Measurements from ENCODE around the gene CFLAR. TPM values are rescaled to one million over a fixed set of nuclear protein-coding genes. Genes with fewer than 3 reads are reported as not detected.

Gene CFLAR
- total RNA-seq, 3 donors from 2014 or later (not counting 1 experiment from before 2014, with no cell fraction given): 415 to 542 (median 445) TPM

GRCh38 chr2:201171259-201171814 is 55.4 kb downstream of the CFLAR start:
- 92% methylated on average over 6 of the region's 6 CpGs for WGBS (ENCODE audit: insufficient coverage)
- ATAC-seq (no peak), DNase-seq (no peak)
- Histone ChIP-seq H3K4me3 (ENCODE audit: low read length) (no peak overlapping the region), H3K36me3 (ENCODE audit: control insufficient read depth, insufficient read depth, low read length) (peaks cover 13% of the 10 kb centered on the region), H3K4me1 (ENCODE audit: control insufficient read depth, insufficient read depth, low read length) (peaks cover 9% of the 10 kb centered on the region), H3K27ac (ENCODE audit: low read length) (no peak overlapping the region), H3K27me3 (ENCODE audit: control insufficient read depth, insufficient read depth, low read length) (no peaks in the 10 kb centered on the region), H3K9me3 (ENCODE audit: control insufficient read depth, insufficient read depth, low read length) (peaks cover 6% of the 10 kb centered on the region)
- Mint-ChIP-seq H3K9me3 (peaks cover 5 to 14% of the 10 kb centered on the region in 2 donors), H3K4me1 (peaks cover 21 to 23% of the 10 kb centered on the region in 2 donors), H3K27ac (peak overlapping the region; percentile 15 to 75), H3K4me3 (no peak overlapping the region), H3K36me3 (peaks cover 14% of the 10 kb centered on the region), H3K27me3 (ENCODE audit: low read depth in 2 of 2) (no peaks in the 10 kb centered on the region)
- TF ChIP-seq CTCF (IDR thresholded peaks at IDR 0.05): no peak
- intact Hi-C loops (cut with micrococcal nuclease): no loop called here

- no CpG with 5 or more reads among the region's 2 CpGs for WGBS (ENCODE audit: insufficient coverage)
- Histone ChIP-seq H3K27me3 (ENCODE audit: control insufficient read depth, insufficient read depth, low read length) (no peaks in the 10 kb centered on the region), H3K4me3 (ENCODE audit: low read length) (no peak overlapping the region), H3K36me3 (ENCODE audit: control insufficient read depth, insufficient read depth, low read length) (peaks cover 4% of the 10 kb centered on the region), H3K9me3 (ENCODE audit: control insufficient read depth, insufficient read depth, low read length) (peaks cover 6% of the 10 kb centered on the region), H3K4me1 (ENCODE audit: control insufficient read depth, insufficient read depth, low read length) (peaks cover 13% of the 10 kb centered on the region), H3K27ac (ENCODE audit: low read length) (no peak overlapping the region)
- H3K4me3 Mint-ChIP-seq: no peak overlapping the region
- H3K27ac Mint-ChIP-seq: peak overlapping the region; percentile 15 to 75
- no peak for DNase-seq
- TF ChIP-seq CTCF (IDR thresholded peaks at IDR 0.05): no peak
- no peaks in the 10 kb centered on the region for H3K27me3 Mint-ChIP-seq (ENCODE audit: low read depth in 2 of 2)
- intact Hi-C loops (cut with micrococcal nuclease): no loop called here
- H3K4me1 Mint-ChIP-seq: peaks cover 26% of the 10 kb centered on the region in 2 donors
- peaks cover 14% of the 10 kb centered on the region for H3K36me3 Mint-ChIP-seq
- H3K9me3 Mint-ChIP-seq: peaks cover 5 to 14% of the 10 kb centered on the region in 2 donors
- ATAC-seq: no peak
Measured at GRCh38 chr2:201172279-201172678, 56.3 kb downstream of the CFLAR start.

- Mint-ChIP-seq H3K27ac (peak overlapping the region; percentile 79 to 82), H3K27me3 (ENCODE audit: low read depth in 2 of 2) (no peaks in the 10 kb centered on the region), H3K36me3 (peaks cover 2% of the 10 kb centered on the region), H3K4me3 (no peak overlapping the region), H3K9me3 (peaks cover 4 to 5% of the 10 kb centered on the region in 2 donors), H3K4me1 (peaks cover 25 to 30% of the 10 kb centered on the region in 2 donors)
- DNase-seq (no peak), ATAC-seq (no peak)
- WGBS (ENCODE audit: insufficient coverage): 56% methylated on average over 1 of the region's 1 CpG
- H3K27me3 ChIP-seq (ENCODE audit: control insufficient read depth, insufficient read depth, low read length): no peaks in the 10 kb centered on the region
- no peaks in the 10 kb centered on the region for H3K9me3 ChIP-seq (ENCODE audit: control insufficient read depth, insufficient read depth, low read length)
- intact Hi-C loops (cut with micrococcal nuclease): no loop called here
- no peaks in the 10 kb centered on the region for H3K36me3 ChIP-seq (ENCODE audit: control insufficient read depth, insufficient read depth, low read length)
- no peak for TF ChIP-seq CTCF (IDR thresholded peaks at IDR 0.05)
- H3K27ac ChIP-seq (ENCODE audit: low read length): no peak overlapping the region
- peaks cover 18% of the 10 kb centered on the region for H3K4me1 ChIP-seq (ENCODE audit: control insufficient read depth, insufficient read depth, low read length)
- no peak overlapping the region for H3K4me3 ChIP-seq (ENCODE audit: low read length)
Measured at GRCh38 chr2:201174687-201175086, 58.7 kb downstream of the CFLAR start.

- peaks cover 18% of the 10 kb centered on the region for H3K4me1 ChIP-seq (ENCODE audit: control insufficient read depth, insufficient read depth, low read length)
- ATAC-seq (no peak), DNase-seq (no peak)
- 87% methylated on average over 6 of the region's 6 CpGs for WGBS (ENCODE audit: insufficient coverage)
- H3K9me3 Mint-ChIP-seq: peaks cover 4 to 5% of the 10 kb centered on the region in 2 donors
- no peak overlapping the region for H3K27ac ChIP-seq (ENCODE audit: low read length)
- H3K27me3 ChIP-seq (ENCODE audit: control insufficient read depth, insufficient read depth, low read length): no peaks in the 10 kb centered on the region
- H3K27me3 Mint-ChIP-seq (ENCODE audit: low read depth in 2 of 2): no peaks in the 10 kb centered on the region
- no peak overlapping the region for H3K4me3 Mint-ChIP-seq
- no peak for TF ChIP-seq CTCF (IDR thresholded peaks at IDR 0.05)
- H3K36me3 ChIP-seq (ENCODE audit: control insufficient read depth, insufficient read depth, low read length): no peaks in the 10 kb centered on the region
- H3K4me3 ChIP-seq (ENCODE audit: low read length): no peak overlapping the region
- peak overlapping the region in 1 of 2 donors; percentile 82 for H3K27ac Mint-ChIP-seq
- no peaks in the 10 kb centered on the region for H3K9me3 ChIP-seq (ENCODE audit: control insufficient read depth, insufficient read depth, low read length)
- H3K36me3 Mint-ChIP-seq: no peaks in the 10 kb centered on the region
- H3K4me1 Mint-ChIP-seq: peaks cover 24 to 30% of the 10 kb centered on the region in 2 donors
- intact Hi-C loops (cut with micrococcal nuclease): no loop called here
Measured at GRCh38 chr2:201176081-201176481, 60.1 kb downstream of the CFLAR start.

Measured in natural killer cell (primary cell).